Epithelial cell of proximal tubule (primary cell): ENCODE measurements around the gene TENT4B. TPM values are rescaled to one million over a fixed set of nuclear protein-coding genes. Genes with fewer than 3 reads are reported as not detected.

Source experiments
- DNase-seq: peaks from one replicate; pipeline ENCODE4 v3.0.0-alpha.2; 2011; ENCODE audit warnings: low read depth
- H3K4me3 ChIP-seq: 2 replicates; pipeline ENCODE4 v1.5.1; 2011; ENCODE audit warnings: low read depth, mild to moderate bottlenecking, low read length
- total RNA-seq: library from RNA; depleted of rRNA; stranded (reverse); fragments of >200 nt; gene quantifications from 2 replicates; pipeline ENCODE4 v1.2.3, GENCODE V29; 2015
- TF ChIP-seq, protein P1 (sequence below): conservative IDR thresholded peaks from 2 replicates; pipeline ENCODE4 v1.5.1; 2012; ENCODE audit warnings: low read depth, mild to moderate bottlenecking, low read length

TENT4B gene
- total RNA-seq, 1 donor from 2014 or later: 9.4 TPM

DNA sequence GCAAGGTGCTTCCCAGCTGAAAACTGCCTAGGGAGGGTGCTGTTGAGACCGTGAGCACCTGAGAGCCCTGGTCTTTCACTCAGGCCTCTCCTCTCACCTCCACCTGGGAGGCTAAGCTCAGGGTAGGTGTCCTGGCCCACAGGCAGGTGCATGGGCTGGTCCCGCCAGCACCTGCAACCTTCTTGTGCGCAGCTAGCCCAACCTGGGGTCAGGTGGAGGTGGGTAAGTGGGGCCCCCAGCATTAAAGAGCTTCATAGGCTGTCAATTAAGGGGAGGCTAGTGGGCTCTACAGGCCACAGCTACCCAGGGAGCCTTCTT is 122.0 kb downstream of the TENT4B start:
- no peak overlapping the region for H3K4me3 ChIP-seq
- DNase-seq: no peak
- TF ChIP-seq, protein P1, sequence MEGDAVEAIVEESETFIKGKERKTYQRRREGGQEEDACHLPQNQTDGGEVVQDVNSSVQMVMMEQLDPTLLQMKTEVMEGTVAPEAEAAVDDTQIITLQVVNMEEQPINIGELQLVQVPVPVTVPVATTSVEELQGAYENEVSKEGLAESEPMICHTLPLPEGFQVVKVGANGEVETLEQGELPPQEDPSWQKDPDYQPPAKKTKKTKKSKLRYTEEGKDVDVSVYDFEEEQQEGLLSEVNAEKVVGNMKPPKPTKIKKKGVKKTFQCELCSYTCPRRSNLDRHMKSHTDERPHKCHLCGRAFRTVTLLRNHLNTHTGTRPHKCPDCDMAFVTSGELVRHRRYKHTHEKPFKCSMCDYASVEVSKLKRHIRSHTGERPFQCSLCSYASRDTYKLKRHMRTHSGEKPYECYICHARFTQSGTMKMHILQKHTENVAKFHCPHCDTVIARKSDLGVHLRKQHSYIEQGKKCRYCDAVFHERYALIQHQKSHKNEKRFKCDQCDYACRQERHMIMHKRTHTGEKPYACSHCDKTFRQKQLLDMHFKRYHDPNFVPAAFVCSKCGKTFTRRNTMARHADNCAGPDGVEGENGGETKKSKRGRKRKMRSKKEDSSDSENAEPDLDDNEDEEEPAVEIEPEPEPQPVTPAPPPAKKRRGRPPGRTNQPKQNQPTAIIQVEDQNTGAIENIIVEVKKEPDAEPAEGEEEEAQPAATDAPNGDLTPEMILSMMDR: no peak

DNA sequence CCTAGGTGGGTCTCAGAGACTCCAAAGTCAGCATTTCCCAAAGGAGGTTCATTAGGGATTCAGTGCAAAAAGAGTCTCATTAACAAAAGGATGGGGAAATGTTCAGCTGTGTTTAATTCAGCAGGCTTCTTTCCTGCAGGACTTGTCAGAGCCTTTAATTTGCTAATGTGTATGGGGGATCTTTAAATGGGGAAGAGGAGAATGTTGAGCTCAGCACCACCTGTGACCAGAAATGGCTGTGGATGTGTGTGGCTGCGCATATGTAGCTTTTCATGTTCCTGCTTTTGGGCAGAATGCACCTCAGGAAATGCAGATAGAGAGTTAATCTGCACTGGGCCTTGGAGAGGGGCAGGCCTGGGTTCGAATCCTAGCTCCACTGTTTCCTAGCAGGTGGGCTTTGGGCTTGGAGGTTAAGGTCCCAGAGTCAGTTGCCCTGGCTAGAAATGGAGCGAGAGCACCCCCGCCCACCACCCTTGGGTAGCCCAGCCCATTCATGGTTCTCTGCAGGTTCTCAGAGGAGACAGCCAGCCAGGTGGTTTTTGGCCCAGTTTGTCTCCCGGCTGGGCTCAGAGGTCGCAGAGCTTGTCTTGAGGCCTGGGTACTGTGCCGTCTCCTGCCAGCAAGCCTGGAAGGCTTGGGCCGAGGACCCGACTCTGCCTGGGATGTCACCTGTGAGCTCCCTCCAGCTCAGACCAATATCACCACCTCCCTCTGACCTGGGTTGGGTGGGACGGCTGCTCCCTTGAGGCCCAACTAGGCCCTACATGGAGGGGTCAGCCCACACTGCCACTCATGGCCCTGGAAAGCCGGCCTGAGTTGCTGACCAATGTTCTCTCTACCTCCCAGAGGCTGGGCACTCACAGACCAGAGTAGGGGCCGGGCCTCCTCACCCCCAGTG is 122.6 kb downstream of the TENT4B start:
- DNase-seq: no peak
- no peak overlapping the region for H3K4me3 ChIP-seq
- TF ChIP-seq, protein P1: no peak

DNA sequence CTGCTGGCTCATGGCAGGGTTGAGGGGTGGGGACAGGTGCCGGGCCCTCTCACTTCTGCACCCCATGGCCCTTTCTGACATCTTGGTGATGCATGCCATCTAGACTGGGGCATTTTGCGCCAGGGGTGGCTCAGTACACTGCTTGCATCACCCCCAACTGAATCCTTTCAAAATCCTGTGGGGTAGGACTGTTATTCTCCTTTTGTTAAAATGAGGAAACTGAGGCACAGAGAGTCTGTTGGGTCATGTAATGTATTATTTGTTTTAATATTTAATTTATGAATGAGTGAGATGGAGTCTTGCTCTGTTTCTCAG is 123.2 kb downstream of the TENT4B start:
- no peak overlapping the region for H3K4me3 ChIP-seq
- no peak for DNase-seq
- TF ChIP-seq, protein P1: no peak

DNA sequence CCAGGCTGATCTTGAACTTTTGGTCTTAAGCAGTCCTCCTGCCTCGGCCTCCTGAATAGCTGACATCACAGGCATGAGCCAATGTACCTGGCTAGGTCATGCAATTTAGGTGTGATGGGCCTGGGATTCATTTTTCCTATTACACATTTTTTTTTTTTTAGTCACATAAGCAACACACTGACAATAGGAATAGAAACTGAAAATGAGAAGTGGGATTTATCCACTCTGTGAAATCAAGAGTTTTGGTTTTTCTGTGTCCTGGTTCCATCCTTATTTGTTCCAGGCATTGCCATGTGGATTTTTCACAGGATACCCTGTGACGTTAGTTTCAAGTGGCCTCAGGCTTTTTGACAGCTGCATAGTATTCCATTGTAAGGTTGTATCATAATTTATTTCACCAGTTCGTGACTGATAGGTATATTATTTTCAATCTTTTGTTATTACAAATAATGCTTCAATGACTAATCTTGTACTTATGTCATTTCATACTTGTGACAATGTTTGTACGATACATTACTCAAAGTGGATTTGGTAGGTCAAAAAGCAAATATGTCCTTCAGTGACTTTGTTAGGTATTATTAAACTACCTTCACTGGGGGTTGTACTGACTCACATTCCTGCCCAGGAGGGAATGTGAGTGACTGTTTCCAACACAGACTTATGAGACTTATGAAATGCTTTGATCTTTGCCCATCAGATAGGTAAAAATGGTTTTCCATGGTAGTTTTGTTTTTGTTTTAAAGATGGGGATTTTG is 123.9 kb downstream of the TENT4B start:
- no peak for DNase-seq
- TF ChIP-seq, protein P1: no peak

DNA sequence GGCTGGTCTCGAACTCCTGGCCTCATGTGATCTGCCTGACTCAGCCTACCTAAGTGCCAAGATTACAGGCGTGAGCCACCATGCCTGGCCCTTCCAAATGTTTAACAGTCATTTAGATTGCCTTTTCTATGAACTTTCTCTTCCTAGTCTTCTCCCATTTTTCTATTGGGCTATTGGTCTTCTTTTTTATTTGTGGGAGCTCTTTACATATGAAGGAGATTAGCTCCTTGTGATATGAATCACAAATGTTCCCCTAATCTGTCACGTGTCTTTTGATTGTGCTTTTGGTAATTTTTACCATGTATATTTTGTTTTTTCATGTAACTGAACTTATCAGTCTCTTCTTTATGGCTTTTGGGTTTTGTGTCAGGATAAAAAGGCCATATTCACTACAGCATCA is 125.1 kb downstream of the TENT4B start:
- TF ChIP-seq, protein P1: no peak
- no peak overlapping the region for H3K4me3 ChIP-seq
- DNase-seq: no peak

More for the DNA sequence above, 123.9 kb downstream of the TENT4B start:
- H3K4me3 ChIP-seq: no peak overlapping the region

DNA sequence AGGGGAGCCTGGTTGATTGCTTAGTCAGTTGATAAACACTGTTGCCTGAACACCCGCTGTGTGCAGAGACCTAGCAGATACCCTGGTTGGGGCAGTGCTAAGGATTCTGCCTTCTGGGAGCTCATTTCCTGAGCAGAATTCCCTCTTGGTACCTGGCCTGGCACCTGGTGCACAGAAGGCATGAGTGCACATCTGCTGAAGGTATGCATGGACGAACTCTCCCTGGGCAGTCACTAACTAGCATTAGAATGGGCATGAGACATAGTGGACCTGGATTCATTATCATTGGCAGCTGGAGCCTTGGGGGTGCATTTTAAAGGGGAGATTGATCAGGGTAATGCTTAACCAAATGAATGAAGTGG is 126.4 kb downstream of the TENT4B start:
- TF ChIP-seq, protein P1: no peak
- no peak for DNase-seq
- no peak overlapping the region for H3K4me3 ChIP-seq
